Measurements from ENCODE around the gene SLC11A1.

The SLC11A1 gene

DNA sequence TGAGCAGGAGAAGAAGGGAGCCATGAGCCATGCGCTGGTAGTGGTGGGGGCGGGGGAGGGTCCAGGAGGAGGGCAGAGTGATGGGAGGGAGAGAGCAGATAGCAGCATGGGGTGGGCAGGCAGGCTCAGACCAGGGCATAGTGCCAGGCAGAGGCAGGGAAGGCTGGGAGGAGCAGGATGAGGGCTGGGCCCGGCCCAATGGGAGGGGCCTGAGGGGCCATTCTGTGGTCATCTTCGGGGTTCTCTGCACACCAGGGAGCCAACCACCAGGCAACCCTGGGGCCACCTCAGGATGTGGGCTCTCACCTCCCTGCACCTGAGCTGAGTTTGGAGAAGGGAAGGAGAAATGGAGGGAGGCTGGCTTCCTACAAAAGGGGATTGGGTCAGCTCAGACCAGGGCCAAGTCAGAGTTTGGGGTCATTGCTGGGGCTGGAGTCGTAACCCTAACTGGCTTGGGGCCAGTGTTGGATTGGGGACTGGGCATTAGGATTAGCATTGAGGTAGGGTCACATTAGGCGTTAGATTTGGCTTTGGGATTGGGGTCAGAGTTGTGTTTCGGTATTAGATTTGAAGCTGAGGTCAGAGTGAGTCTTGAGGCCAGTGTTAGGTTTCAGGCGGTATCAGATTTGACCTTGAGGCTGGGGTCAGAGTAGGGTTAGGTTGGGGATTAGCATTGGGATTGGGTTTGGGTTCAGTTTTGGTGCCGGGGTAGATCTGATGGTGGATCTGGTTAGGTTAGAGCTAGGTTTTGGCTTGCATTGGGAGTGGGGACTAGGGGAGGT, 48.0 kb downstream of the SLC11A1 start:
- no peaks in the 10 kb centered on the region for H4K20me1 ChIP-seq (ENCODE audit: insufficient read depth, low read length)
- H3K79me2 ChIP-seq (ENCODE audit: low read length), result no peaks in the 10 kb centered on the region
- H3K36me3 ChIP-seq (replicated peaks; ENCODE audit: low read depth, low read length), result no peaks in the 10 kb centered on the region
- H3K9ac ChIP-seq (ENCODE audit: low read length), result no peak overlapping the region
- H3K4me1 ChIP-seq (ENCODE audit: low read length), result no peaks in the 10 kb centered on the region
- H3K9me3 ChIP-seq (ENCODE audit: insufficient read depth, low read length), result no peaks in the 10 kb centered on the region
- no peaks in the 10 kb centered on the region for H3K27me3 ChIP-seq (ENCODE audit: low read depth, low read length)
- H3K27ac ChIP-seq (ENCODE audit: low read length), result no peak overlapping the region
- no peak for TF ChIP-seq EZH2phosphoT487 (IDR thresholded peaks at IDR 0.05; ENCODE audit: low read depth)
- TF ChIP-seq, protein P1, sequence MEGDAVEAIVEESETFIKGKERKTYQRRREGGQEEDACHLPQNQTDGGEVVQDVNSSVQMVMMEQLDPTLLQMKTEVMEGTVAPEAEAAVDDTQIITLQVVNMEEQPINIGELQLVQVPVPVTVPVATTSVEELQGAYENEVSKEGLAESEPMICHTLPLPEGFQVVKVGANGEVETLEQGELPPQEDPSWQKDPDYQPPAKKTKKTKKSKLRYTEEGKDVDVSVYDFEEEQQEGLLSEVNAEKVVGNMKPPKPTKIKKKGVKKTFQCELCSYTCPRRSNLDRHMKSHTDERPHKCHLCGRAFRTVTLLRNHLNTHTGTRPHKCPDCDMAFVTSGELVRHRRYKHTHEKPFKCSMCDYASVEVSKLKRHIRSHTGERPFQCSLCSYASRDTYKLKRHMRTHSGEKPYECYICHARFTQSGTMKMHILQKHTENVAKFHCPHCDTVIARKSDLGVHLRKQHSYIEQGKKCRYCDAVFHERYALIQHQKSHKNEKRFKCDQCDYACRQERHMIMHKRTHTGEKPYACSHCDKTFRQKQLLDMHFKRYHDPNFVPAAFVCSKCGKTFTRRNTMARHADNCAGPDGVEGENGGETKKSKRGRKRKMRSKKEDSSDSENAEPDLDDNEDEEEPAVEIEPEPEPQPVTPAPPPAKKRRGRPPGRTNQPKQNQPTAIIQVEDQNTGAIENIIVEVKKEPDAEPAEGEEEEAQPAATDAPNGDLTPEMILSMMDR (IDR thresholded peaks at IDR 0.05; ENCODE audit: low read depth, low read length), result no peak
- no peak overlapping the region for H3K4me3 ChIP-seq (ENCODE audit: low read length)
- H2AFZ ChIP-seq (ENCODE audit: low read depth, low read length), result no peak overlapping the region
- no peak overlapping the region for H3K4me2 ChIP-seq (ENCODE audit: low read length)

DNA sequence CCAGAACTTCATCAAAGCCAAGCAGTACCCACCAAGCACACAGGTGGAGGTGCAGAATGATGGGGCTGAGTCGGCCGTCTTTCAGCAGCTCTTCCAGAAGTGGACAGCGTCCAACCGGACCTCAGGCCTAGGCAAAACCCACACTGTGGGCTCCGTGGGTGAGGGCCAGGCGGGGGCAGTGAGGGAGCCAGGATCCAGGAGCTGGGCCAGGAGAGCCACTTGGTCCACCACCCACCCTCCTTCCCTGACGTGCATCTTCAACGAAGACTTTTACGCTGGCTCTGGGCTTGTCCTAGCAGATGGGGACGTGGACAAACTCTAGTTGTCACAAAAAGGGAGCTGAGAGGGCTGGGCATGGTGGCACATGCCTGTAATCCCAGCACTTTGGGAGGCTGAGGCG, 48.6 kb downstream of the SLC11A1 start:
- Histone ChIP-seq H4K20me1 (ENCODE audit: insufficient read depth, low read length) (no peaks in the 10 kb centered on the region), H3K9me3 (ENCODE audit: insufficient read depth, low read length) (no peaks in the 10 kb centered on the region), H3K9ac (ENCODE audit: low read length) (no peak overlapping the region), H3K27ac (ENCODE audit: low read length) (no peak overlapping the region), H2AFZ (ENCODE audit: low read depth, low read length) (no peak overlapping the region), H3K79me2 (ENCODE audit: low read length) (no peaks in the 10 kb centered on the region), H3K4me2 (ENCODE audit: low read length) (no peak overlapping the region), H3K36me3 (replicated peaks; ENCODE audit: low read depth, low read length) (no peaks in the 10 kb centered on the region), H3K4me3 (ENCODE audit: low read length) (no peak overlapping the region), H3K27me3 (ENCODE audit: low read depth, low read length) (no peaks in the 10 kb centered on the region), H3K4me1 (ENCODE audit: low read length) (no peaks in the 10 kb centered on the region)
- no peak for TF ChIP-seq EZH2phosphoT487 (IDR thresholded peaks at IDR 0.05; ENCODE audit: low read depth)
- TF ChIP-seq, protein P1 (IDR thresholded peaks at IDR 0.05; ENCODE audit: low read depth, low read length), result no peak

DNA sequence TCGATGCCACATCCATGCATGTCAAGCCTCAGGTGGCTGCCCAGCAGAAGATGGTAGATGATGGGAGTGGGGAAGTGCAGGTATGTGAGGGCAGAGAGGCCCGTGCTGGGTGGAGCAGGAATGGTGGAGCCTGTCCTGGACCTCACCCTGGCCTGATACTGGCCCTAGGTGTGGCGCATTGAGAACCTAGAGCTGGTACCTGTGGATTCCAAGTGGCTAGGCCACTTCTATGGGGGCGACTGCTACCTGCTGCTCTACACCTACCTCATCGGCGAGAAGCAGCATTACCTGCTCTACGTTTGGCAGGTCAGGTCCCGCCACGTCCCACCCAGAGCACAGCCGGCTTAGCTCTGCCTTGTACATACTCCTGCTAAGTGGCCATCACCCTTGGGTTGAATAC, 49.8 kb downstream of the SLC11A1 start:
- no peaks in the 10 kb centered on the region for H4K20me1 ChIP-seq (ENCODE audit: insufficient read depth, low read length)
- no peaks in the 10 kb centered on the region for H3K27me3 ChIP-seq (ENCODE audit: low read depth, low read length)
- H3K4me2 ChIP-seq (ENCODE audit: low read length), result no peak overlapping the region
- H3K9me3 ChIP-seq (ENCODE audit: insufficient read depth, low read length), result no peaks in the 10 kb centered on the region
- no peaks in the 10 kb centered on the region for H3K36me3 ChIP-seq (replicated peaks; ENCODE audit: low read depth, low read length)
- no peak overlapping the region for H2AFZ ChIP-seq (ENCODE audit: low read depth, low read length)
- TF ChIP-seq, protein P1 (IDR thresholded peaks at IDR 0.05; ENCODE audit: low read depth, low read length), result no peak
- no peak for TF ChIP-seq EZH2phosphoT487 (IDR thresholded peaks at IDR 0.05; ENCODE audit: low read depth)
- H3K79me2 ChIP-seq (ENCODE audit: low read length), result no peaks in the 10 kb centered on the region
- no peak overlapping the region for H3K9ac ChIP-seq (ENCODE audit: low read length)
- no peak overlapping the region for H3K27ac ChIP-seq (ENCODE audit: low read length)
- no peaks in the 10 kb centered on the region for H3K4me1 ChIP-seq (ENCODE audit: low read length)
- H3K4me3 ChIP-seq (ENCODE audit: low read length), result no peak overlapping the region

DNA sequence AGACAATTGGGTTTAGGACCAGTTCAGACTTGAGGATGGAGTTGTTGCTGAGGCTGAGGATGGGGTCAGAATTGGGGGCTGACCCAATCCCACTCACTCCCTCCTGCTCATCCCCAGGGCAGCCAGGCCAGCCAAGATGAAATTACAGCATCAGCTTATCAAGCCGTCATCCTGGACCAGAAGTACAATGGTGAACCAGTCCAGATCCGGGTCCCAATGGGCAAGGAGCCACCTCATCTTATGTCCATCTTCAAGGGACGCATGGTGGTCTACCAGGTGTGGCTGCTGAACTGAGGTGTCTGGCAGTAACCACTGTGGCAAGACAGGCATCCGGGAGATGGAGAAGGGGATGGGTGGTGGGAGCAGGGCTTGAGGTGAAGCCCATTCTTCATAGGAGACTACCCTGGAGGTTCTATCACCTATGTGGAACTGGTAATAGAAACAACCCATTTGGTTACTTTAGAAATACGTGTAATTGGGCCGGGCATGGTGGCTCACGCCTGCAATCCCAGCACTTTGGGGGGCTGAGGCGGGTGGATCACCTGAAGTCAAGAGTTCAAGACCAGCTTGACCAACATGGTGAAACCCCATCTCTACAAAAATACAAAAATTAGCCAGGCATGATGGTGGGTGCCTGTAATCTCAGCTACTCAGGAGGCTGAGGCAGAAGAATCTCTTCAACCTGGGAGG, 50.7 kb downstream of the SLC11A1 start:
- no peak overlapping the region for H3K9ac ChIP-seq (ENCODE audit: low read length)
- no peaks in the 10 kb centered on the region for H4K20me1 ChIP-seq (ENCODE audit: insufficient read depth, low read length)
- H3K4me3 ChIP-seq (ENCODE audit: low read length), result no peak overlapping the region
- H3K4me2 ChIP-seq (ENCODE audit: low read length), result no peak overlapping the region
- no peaks in the 10 kb centered on the region for H3K4me1 ChIP-seq (ENCODE audit: low read length)
- no peaks in the 10 kb centered on the region for H3K36me3 ChIP-seq (replicated peaks; ENCODE audit: low read depth, low read length)
- no peaks in the 10 kb centered on the region for H3K27me3 ChIP-seq (ENCODE audit: low read depth, low read length)
- H3K9me3 ChIP-seq (ENCODE audit: insufficient read depth, low read length), result no peaks in the 10 kb centered on the region
- no peak overlapping the region for H2AFZ ChIP-seq (ENCODE audit: low read depth, low read length)
- H3K27ac ChIP-seq (ENCODE audit: low read length), result no peak overlapping the region
- TF ChIP-seq EZH2phosphoT487 (IDR thresholded peaks at IDR 0.05; ENCODE audit: low read depth), result no peak
- TF ChIP-seq, protein P1 (IDR thresholded peaks at IDR 0.05; ENCODE audit: low read depth, low read length), result no peak
- H3K79me2 ChIP-seq (ENCODE audit: low read length), result no peaks in the 10 kb centered on the region
